HFF-Myc (cell line): ENCODE data around the gene CDC42BPA.

Experiments
- DNase-seq: peaks from one replicate; pipeline ENCODE4 v3.0.0-alpha.2; 2011; ENCODE audit warnings: low read depth; ENCODE audit errors: extremely low read depth
- H3K4me3 ChIP-seq: replicated peaks from 2 replicates; pipeline ENCODE4 v1.5.1; 2011; ENCODE audit warnings: low read depth, mild to moderate bottlenecking, control low read depth, low read length
- TF ChIP-seq, protein P1 (sequence below): IDR thresholded peaks from 2 replicates; pipeline ENCODE4 v1.5.1; 2012; ENCODE audit warnings: mild to moderate bottlenecking, low read depth, low read length, control low read depth; ENCODE audit errors: missing control alignments

CDC42BPA gene

DNA sequence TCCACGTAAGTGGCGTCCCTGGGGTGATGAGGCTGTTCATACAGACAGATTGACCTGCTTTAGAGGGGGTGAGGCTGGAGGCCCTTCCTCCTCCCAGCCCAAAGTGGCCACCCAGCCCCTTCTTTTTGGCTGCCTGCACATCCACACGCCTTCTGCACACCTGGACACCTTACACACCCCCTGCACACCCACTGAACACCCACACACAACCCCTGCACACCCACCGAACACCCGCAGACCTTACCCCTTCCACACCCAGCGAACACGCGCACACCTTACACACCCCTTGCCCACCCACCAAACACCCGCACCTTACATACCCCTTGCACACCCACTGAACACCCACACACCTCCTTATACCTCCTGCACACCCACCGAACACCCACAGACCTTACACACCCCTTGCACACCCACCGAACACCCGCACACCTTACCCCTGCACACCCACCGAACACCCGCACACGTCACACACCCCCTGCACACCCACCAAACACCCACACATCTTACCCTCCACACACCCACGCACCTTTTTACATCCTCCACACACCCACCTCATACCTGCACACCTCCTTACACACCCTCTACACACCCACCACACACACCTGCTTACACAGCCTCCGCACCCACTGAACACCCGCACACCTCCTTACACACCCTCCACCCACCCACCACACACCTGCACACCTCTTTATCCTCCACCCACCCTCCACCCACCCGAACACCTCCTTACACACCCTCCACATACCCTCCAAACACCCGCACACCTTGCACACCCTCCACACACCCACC is 340.5 kb downstream of the CDC42BPA start:
- no peak for DNase-seq
- no peak overlapping the region for H3K4me3 ChIP-seq
- TF ChIP-seq, protein P1, sequence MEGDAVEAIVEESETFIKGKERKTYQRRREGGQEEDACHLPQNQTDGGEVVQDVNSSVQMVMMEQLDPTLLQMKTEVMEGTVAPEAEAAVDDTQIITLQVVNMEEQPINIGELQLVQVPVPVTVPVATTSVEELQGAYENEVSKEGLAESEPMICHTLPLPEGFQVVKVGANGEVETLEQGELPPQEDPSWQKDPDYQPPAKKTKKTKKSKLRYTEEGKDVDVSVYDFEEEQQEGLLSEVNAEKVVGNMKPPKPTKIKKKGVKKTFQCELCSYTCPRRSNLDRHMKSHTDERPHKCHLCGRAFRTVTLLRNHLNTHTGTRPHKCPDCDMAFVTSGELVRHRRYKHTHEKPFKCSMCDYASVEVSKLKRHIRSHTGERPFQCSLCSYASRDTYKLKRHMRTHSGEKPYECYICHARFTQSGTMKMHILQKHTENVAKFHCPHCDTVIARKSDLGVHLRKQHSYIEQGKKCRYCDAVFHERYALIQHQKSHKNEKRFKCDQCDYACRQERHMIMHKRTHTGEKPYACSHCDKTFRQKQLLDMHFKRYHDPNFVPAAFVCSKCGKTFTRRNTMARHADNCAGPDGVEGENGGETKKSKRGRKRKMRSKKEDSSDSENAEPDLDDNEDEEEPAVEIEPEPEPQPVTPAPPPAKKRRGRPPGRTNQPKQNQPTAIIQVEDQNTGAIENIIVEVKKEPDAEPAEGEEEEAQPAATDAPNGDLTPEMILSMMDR, result no peak

DNA sequence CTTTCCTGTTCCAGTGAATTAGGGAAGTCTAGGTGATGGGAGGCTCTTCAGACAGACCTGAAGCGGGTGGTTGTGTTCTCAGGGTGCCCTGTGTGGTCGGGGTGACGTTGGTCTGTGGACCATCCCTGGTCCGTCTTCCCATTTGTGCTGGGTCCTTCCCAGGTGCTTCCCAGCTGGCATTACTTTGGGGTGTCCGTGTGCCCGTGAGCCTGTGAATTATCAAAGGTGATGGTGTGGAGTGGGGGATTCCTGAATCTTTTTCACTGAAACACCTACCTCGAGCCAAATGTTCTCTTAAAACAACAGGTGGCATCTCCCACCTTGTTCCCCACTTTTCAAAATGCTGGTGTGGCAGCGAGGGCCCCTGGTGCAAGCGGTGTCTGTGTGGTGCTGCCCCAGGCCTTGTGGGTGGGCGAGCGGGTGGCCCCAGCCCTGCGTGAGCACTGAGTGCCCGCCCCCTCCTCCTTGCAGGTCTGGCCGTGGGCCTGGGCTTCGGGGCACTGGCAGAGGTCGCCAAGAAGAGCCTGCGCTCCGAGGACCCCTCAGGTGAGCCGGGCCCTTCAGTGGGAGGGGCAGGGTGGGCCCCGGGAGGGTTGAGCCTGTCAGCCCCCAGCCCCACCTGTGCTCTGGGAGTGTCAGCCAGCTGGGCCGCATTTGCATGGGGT is 341.2 kb downstream of the CDC42BPA start:
- DNase-seq, result no peak
- H3K4me3 ChIP-seq, result no peak overlapping the region
- TF ChIP-seq, protein P1, result no peak

DNA sequence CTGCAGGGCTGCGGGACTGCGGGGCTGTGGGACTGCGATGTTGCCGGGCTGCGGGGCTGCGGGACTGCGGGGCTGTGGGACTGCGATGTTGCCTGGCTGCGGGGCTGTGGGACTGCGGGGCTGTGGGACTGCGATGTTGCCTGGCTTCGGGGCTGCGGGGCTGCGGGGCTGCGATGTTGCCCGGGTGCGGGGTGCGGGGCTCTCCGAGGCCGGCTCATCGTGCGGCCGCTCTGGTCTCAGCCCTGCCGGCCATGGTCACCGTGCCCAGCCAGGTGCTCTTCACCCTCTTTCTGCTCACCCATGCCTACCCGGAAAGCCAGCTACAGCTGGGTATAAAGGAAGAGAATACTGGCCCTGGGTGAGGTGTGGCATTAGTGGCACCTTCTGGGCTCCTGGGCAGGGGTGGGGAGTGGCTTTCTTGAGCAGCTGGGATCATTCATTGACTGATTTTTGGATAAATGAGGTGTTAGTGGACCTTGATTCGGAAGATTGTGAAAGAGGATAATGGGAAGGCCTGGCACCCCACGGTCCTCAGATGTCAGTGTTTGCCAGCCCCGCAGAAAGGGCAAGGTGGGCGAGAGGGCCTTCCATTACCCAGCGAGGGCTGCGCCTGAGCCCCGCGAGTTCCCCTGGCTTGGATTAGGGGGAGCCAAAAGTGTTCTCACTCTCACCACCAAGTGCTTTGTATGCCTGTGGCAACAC is 341.9 kb downstream of the CDC42BPA start:
- H3K4me3 ChIP-seq, result no peak overlapping the region
- DNase-seq, result no peak
- TF ChIP-seq, protein P1, result no peak

DNA sequence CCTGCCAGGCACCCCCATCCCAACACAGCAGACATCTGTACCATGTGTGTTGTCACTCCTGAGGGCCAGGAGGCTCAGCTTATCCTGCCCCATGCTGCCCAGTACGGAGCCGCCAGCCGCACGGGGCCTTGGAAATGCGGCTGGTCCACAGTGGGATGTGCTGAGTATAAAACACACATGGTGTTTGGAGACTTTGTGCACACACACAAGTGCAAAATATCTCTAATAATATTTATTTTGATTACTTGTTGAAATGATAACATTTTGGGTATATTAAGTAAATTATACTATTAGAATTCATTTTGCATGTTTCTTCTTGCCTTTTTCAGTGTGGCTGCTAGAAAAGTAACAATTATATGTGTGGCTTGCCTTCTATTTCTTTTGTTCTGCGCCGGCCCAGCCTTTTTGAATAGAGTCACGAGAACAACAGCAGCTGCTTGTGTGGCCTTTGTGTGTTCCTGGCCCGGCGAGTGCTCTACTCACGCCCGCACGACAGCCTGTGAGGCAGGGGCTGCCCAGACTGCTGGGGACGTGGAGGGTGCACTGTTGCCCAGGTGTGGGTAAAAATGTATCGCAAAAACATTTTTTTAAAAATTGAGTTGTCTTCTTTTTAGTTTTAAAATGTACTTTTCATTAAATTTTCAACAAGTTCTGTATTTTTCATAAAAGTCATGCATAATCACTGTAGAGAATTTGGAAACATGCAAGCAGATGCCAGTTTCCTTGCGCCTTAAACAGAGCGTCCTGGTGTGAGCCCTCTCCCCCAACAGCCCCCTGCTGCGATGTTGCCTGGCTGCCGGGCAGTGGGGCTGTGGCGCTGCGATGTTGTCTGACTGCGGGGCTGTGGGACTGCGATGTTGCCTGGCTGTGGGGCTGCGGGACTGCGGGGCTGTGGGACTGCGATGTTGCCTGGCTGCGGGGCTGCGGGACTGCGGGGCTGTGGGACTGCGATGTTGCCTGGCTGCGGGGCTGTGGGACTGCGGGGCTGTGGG is 342.7 kb downstream of the CDC42BPA start:
- TF ChIP-seq, protein P1, result no peak
- no peak overlapping the region for H3K4me3 ChIP-seq
- DNase-seq, result no peak

DNA sequence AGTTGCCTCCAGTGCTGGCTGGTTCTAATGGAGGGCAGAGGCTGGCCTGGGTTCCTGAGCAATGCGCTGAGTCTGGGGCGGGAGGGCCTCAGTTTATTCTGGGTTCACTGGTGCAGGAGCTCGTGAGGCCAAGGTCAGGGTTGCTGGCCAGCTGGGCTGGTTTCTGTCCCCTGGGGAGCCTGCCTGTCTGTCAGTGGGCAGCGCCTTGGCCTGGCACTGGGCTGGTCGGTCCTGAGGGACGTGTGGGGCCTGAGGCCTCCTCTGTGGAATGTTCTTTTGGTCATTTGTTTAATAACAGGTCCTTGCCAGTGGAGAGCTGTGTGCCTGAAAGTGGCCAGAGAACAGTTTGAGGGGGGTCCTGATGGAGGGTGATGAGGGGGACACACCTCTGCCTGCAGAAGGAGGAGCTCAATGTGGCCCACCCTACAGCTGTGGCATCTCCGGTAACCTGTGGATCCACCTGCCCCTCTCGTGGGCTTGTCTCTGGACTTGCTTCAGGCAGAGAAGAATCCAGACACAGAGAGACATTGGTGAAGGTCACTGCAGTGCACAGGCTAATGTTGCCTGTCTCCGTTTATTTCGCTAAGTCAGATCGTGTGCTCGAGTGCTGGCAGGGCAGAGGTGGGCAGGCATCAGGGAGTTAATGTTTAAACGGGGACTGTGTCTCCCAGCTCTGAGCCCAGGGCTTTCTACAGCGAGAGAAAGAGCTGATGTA is 343.6 kb downstream of the CDC42BPA start:
- H3K4me3 ChIP-seq, result no peak overlapping the region
- DNase-seq, result no peak
- TF ChIP-seq, protein P1, result no peak
